Natural killer cell (primary cell): Measurements from ENCODE around the gene CA10. TPM values are rescaled to one million over a fixed set of nuclear protein-coding genes. Genes with fewer than 3 reads are reported as not detected.

ENCODE experiments used
- ATAC-seq, 3 donors: fragments of 150-1000 bp in 2 of 3; fragments of 200-7000 bp in 1 of 3; cut with Tn5 transposase; 1 replicate in 1 of 3; 2 replicates in 2 of 3; pipeline ENCODE4 v1.10.0; 2021; ENCODE audit warnings: mild to moderate bottlenecking in 2 of 3, moderate library complexity in 2 of 3
- DNase-seq, 2 donors: peaks; one replicate each; pipeline versions ENCODE4 v3.0.0 to v3.0.0-alpha.2; 2013 to 2021; ENCODE audit warnings: mixed read lengths in 1 of 2
- H3K27ac ChIP-seq: one replicate; pipeline ENCODE4 v1.5.1; 2013; ENCODE audit warnings: mild to moderate bottlenecking, low read length
- H3K27me3 ChIP-seq: one replicate; pipeline ENCODE4 v1.6.1; 2013; ENCODE audit warnings: low read length; ENCODE audit not compliant: control insufficient read depth, insufficient read depth
- H3K36me3 ChIP-seq: one replicate; pipeline ENCODE4 v1.6.1; 2013; ENCODE audit warnings: low read length; ENCODE audit not compliant: control insufficient read depth, insufficient read depth
- H3K4me1 ChIP-seq: one replicate; pipeline ENCODE4 v1.6.1; 2013; ENCODE audit warnings: low read length; ENCODE audit not compliant: control insufficient read depth, insufficient read depth
- H3K4me3 ChIP-seq: one replicate; pipeline ENCODE4 v1.5.1; 2013; ENCODE audit warnings: low read length
- H3K9me3 ChIP-seq: one replicate; pipeline ENCODE4 v1.6.1; 2013; ENCODE audit warnings: low read length; ENCODE audit not compliant: control insufficient read depth, insufficient read depth
- H3K27ac Mint-ChIP-seq, 2 donors: one replicate each; pipeline ENCODE4 v1.8.0; 2022; ENCODE audit warnings: mild to moderate bottlenecking in 2 of 2, mixed read lengths in 2 of 2, moderate library complexity in 1 of 2
- H3K27me3 Mint-ChIP-seq, 2 donors: one replicate each; pipeline ENCODE4 v1.8.0; 2022; ENCODE audit warnings: low read depth in 2 of 2, mixed read lengths in 2 of 2
- H3K36me3 Mint-ChIP-seq: one replicate; pipeline ENCODE4 v1.8.0; 2022; ENCODE audit warnings: mixed read lengths
- H3K4me1 Mint-ChIP-seq, 2 donors: one replicate each; pipeline ENCODE4 v1.8.0; 2022; ENCODE audit warnings: mixed read lengths in 2 of 2
- H3K4me3 Mint-ChIP-seq: one replicate; pipeline ENCODE4 v1.8.0; 2022; ENCODE audit warnings: mild to moderate bottlenecking, moderate library complexity, mixed read lengths
- H3K9me3 Mint-ChIP-seq, 2 donors: one replicate each; pipeline ENCODE4 v1.8.0; 2022; ENCODE audit warnings: mixed read lengths in 2 of 2
- WGBS: methylation state at CpG from one replicate; pipeline ENCODE4 v1.1.7; 2013; ENCODE audit warnings: missing lambda C conversion rate; ENCODE audit not compliant: insufficient coverage; 5-methylcytosine and 5-hydroxymethylcytosine counted together
- intact Hi-C: fragments of 100-400 bp; cut with micrococcal nuclease; formaldehyde crosslinking; loops from one replicate; pipeline ENCODE4 v1.14.2; 2022
- total RNA-seq, 4 donors: library from RNA; stranded (reverse); fragments of 120-200 nt in 1 of 4; gene quantifications; one replicate each; pipeline versions ENCODE4 v1.2.3 to v1.2.4, GENCODE V29; 2013 to 2022
- TF ChIP-seq, protein P1 (sequence below): fragments of 200-600 bp; IDR thresholded peaks from one replicate; pipeline ENCODE4 v1.8.0; 2022; ENCODE audit warnings: antibody characterized with exemption

The CA10 gene
- total RNA-seq, 3 donors from 2014 or later (not counting 1 experiment from before 2014, with no cell fraction given): not detected

GRCh38 chr17:52154466-52154865, 4.0 kb downstream of the CA10 start:
- TF ChIP-seq, protein P1, sequence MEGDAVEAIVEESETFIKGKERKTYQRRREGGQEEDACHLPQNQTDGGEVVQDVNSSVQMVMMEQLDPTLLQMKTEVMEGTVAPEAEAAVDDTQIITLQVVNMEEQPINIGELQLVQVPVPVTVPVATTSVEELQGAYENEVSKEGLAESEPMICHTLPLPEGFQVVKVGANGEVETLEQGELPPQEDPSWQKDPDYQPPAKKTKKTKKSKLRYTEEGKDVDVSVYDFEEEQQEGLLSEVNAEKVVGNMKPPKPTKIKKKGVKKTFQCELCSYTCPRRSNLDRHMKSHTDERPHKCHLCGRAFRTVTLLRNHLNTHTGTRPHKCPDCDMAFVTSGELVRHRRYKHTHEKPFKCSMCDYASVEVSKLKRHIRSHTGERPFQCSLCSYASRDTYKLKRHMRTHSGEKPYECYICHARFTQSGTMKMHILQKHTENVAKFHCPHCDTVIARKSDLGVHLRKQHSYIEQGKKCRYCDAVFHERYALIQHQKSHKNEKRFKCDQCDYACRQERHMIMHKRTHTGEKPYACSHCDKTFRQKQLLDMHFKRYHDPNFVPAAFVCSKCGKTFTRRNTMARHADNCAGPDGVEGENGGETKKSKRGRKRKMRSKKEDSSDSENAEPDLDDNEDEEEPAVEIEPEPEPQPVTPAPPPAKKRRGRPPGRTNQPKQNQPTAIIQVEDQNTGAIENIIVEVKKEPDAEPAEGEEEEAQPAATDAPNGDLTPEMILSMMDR: no peak
- 71% methylated on average over 4 of the region's 4 CpGs for WGBS
- peaks cover 23 to 28% of the 10 kb centered on the region in 2 donors for H3K27me3 Mint-ChIP-seq
- no peak overlapping the region for H3K4me3 Mint-ChIP-seq
- no peak overlapping the region for H3K4me3 ChIP-seq
- H3K36me3 ChIP-seq: no peaks in the 10 kb centered on the region
- ATAC-seq (no peak), DNase-seq (no peak)
- peaks cover 15% of the 10 kb centered on the region for H3K27me3 ChIP-seq
- H3K27ac Mint-ChIP-seq: no peak overlapping the region
- peaks cover 8% of the 10 kb centered on the region for H3K36me3 Mint-ChIP-seq
- intact Hi-C loops: no loop called here
- no peaks in the 10 kb centered on the region for H3K4me1 ChIP-seq
- H3K4me1 Mint-ChIP-seq: no peaks in the 10 kb centered on the region
- no peaks in the 10 kb centered on the region for H3K9me3 ChIP-seq
- H3K27ac ChIP-seq: no peak overlapping the region
- peaks cover 3 to 4% of the 10 kb centered on the region in 2 donors for H3K9me3 Mint-ChIP-seq

DNA sequence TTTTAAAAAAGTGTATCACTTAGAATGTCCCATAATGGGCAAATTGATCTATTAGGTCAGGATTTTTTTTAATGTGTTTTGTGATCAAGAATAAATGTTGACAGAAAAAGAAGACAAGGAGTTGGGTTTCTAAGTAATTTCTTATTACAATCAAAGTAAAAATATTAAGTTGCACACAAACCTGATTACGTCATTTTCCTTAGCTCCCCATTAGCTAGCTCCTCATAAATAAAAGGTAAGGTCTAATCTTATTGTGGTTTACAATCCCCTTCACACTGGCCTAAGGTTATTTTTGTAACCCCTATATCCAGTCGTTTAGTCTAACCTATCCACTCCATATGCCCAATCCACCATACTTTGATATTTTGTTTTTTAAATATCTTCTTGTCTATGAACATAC, 7.6 kb downstream of the CA10 start:
- DNase-seq: no peak
- Mint-ChIP-seq H3K36me3 (peaks cover 3% of the 10 kb centered on the region), H3K4me1 (no peaks in the 10 kb centered on the region), H3K4me3 (no peak overlapping the region), H3K27me3 (peaks cover 2% of the 10 kb centered on the region in 2 donors), H3K27ac (no peak overlapping the region), H3K9me3 (peaks cover 3 to 4% of the 10 kb centered on the region in 2 donors)
- WGBS: 100% methylated on average over 2 of the region's 2 CpGs
- Histone ChIP-seq H3K9me3 (no peaks in the 10 kb centered on the region), H3K27ac (no peak overlapping the region), H3K4me3 (no peak overlapping the region), H3K27me3 (no peaks in the 10 kb centered on the region), H3K4me1 (no peaks in the 10 kb centered on the region), H3K36me3 (no peaks in the 10 kb centered on the region)
- TF ChIP-seq, protein P1: no peak
- ATAC-seq: no peak
- intact Hi-C loops: no loop called here

GRCh38 chr17:52149626-52150025, 8.9 kb downstream of the CA10 start:
- intact Hi-C loops: no loop called here
- Histone ChIP-seq H3K4me1 (no peaks in the 10 kb centered on the region), H3K27me3 (no peaks in the 10 kb centered on the region), H3K4me3 (no peak overlapping the region), H3K27ac (no peak overlapping the region), H3K36me3 (no peaks in the 10 kb centered on the region), H3K9me3 (no peaks in the 10 kb centered on the region)
- Mint-ChIP-seq H3K4me1 (no peaks in the 10 kb centered on the region), H3K9me3 (peaks cover 3 to 4% of the 10 kb centered on the region in 2 donors), H3K27me3 (no peaks in the 10 kb centered on the region), H3K36me3 (no peaks in the 10 kb centered on the region), H3K4me3 (no peak overlapping the region), H3K27ac (no peak overlapping the region)
- DNase-seq (no peak), ATAC-seq (no peak)
- WGBS: no CpG with 5 or more reads among the region's 1 CpG
- TF ChIP-seq, protein P1: no peak

- no peak for ATAC-seq
- Mint-ChIP-seq H3K4me1 (no peaks in the 10 kb centered on the region), H3K36me3 (no peaks in the 10 kb centered on the region), H3K27me3 (no peaks in the 10 kb centered on the region), H3K4me3 (no peak overlapping the region), H3K9me3 (peaks cover 3 to 4% of the 10 kb centered on the region in 2 donors), H3K27ac (no peak overlapping the region)
- Histone ChIP-seq H3K9me3 (no peaks in the 10 kb centered on the region), H3K27ac (no peak overlapping the region), H3K4me1 (no peaks in the 10 kb centered on the region), H3K4me3 (no peak overlapping the region), H3K36me3 (no peaks in the 10 kb centered on the region), H3K27me3 (no peaks in the 10 kb centered on the region)
- intact Hi-C loops: no loop called here
- 100% methylated on average over 1 of the region's 1 CpG for WGBS
- TF ChIP-seq, protein P1: no peak
- DNase-seq: no peak
These were observed 9.6 kb downstream of the CA10 start for GRCh38 chr17:52148969-52149351.
